Measurements from ENCODE around the gene TASL.
"Not testable (repeated sequence)": the region's sequence is repeated elsewhere in the genome, so short reads cannot be mapped to it uniquely, and the experiment has no call there.

The TASL gene

GRCh38 chrX:30576881-30577280, 685 bp downstream of the TASL start:
- no peak for DNase-seq (ENCODE audit: low read depth)

GRCh38 chrX:30573125-30573524, 4.4 kb downstream of the TASL start:
- no peak for DNase-seq (ENCODE audit: low read depth)

DNA sequence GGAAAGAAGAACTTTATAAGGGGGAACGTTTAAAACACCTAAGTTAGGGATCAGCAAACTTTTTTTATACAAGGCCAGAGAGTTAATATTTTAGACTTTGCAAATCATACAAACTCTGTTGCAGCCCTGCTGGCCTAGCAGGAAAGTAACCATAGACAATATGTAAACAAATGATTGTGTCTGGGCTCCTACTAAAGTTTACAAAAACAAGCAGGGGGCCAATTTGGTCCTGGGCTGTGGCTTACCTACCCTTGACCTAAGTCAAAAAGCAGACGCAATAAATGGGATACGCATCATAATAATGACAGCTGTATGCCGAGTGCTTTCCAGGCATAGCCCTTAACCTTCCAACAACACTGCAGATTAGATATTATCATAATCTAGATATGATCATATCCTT, 4.9 kb downstream of the TASL start:
- no peak for DNase-seq (ENCODE audit: low read depth)

DNA sequence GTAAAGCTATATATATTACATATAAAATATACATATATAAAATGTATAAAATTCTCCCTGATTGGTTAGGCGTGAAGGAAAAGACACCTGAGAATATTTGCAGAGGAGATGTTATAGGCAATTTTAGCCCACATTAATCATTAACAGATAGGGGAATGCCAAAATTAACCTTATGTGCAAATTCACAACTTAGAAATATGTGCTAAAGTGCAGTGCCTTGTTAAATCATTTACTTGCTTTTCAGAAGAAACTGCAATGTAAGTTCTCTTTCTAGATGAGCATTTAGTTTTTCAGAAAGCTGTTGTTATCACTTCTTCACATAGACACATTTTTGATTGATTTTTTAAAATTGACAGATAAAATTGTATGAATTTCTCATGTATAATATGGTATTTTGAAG, 5.6 kb downstream of the TASL start:
- DNase-seq (ENCODE audit: low read depth), result no peak

- no peak for DNase-seq (ENCODE audit: low read depth)
Measured at GRCh38 chrX:30570505-30570904, 7.1 kb downstream of the TASL start.

- DNase-seq (ENCODE audit: low read depth), result no peak
Measured at GRCh38 chrX:30568136-30568535, 9.4 kb downstream of the TASL start.

DNA sequence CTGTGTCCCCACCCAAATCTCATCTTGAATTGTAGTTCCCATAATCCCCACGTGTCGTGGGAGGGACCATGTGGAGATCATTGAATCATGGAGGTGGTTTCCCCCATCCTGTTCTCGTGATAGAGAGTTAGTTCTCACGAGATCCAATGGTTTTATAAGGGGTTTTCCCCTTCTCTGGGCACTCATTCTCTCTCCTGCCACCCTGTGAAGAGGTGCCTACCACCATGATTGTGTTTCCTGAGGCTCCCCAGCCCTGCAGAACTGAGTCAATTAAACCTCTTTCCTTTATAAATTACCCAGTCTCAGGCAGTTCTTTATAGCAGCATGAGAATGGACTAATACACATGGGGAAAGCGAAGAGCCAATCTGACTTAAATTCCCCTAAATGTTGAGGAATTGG, 14.5 kb downstream of the TASL start:
- DNase-seq (ENCODE audit: low read depth), result not testable (repeated sequence)

DNA sequence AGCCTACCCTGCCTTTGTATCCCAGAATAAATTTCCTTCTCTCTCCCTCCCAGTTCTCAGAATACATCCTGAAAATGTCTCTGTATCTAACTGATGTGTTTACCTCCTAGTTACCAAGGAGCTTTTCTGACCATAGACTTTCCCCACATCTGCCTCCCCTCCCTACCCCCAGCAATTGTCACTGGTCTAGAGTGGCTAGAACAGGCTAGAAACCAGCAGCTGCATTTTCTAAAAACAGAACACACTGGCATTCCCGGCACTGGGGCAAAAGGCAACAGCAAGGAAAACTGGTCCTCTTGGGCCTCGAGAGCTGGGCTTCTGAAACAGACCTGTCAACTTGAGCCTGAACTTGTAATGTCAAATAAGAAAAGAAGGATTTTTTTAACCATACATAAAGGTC, 16.4 kb downstream of the TASL start:
- no peak for DNase-seq (ENCODE audit: low read depth)

DNA sequence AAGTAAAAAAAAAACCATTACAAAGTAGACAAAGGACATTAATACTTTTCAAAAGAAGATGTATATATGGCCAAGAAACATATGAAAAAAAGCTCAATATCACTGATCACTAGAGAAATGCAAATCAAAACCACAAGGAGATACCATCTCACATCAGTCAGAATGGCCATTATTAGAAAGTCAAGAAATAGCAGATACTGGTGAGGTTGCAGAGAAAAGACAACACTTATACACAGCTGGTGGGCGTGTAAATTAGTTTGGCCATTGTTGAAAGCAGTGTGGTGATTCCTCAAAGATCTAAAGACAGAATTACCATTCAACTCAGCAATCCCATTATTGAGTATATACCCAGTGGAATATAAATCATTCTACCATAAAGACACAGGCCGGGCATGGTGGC, 39.3 kb downstream of the TASL start:
- no peak for DNase-seq (ENCODE audit: low read depth)

- no peak for DNase-seq (ENCODE audit: low read depth)
Measured at GRCh38 chrX:30533835-30534234, 43.7 kb downstream of the TASL start.

- no peak for DNase-seq (ENCODE audit: low read depth)
Measured at GRCh38 chrX:30533266-30533665, 44.3 kb downstream of the TASL start.

- no peak for DNase-seq (ENCODE audit: low read depth)
Measured at GRCh38 chrX:30530606-30531005, 47.0 kb downstream of the TASL start.

DNA sequence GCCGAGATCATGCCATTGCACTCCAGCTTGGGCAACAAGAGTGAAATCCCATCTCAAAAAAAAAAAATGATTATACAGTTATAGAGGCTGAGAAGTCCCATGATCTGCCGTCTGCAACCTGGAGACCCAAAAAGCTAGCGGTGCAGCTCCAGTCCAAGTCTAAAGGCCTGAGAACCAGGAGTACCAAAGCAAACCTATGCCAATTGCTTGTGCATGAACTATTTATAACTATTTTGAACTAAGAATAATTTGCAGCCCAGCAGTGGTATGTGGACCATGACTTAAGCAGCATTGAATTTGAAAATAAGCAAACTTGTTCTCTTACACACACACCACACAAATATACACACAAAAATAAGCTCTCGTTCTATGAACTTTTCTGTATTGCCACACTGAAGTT, 51.8 kb downstream of the TASL start:
- DNase-seq (ENCODE audit: low read depth), result no peak

DNA sequence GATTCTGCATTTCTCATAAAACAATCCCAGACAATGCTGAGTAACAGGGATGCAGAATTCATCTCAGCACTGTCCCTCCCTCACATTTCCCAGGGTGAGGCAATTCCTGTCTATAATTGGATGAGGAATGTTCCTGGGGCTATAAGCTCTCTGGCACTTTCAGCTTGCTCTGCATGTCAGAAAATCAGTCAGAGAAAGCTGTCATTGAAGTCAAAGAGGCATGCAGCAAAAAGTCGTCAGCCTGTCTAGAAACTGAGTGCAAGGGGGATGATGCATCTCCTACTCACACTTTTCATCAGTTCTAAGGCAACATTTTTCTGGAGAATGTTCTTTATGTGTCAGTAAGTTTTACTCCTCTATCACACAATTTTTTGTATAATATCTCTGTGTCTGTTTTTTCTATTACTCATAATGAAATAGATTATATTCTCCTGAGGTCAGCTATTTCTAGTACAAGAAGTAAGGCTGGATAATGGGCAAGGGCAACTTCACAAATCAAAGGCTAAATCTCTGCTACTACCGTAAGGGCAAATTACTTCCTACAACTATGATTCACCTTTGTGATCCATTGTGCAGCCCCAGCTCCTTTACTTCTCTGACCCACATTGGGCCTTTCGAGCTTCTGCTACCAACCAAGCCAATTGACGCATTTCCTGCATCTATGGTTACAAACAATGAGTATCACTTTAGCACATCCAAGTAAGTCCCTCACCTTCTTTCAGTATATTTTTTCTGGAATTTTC, 56.0 kb downstream of the TASL start:
- DNase-seq (ENCODE audit: low read depth), result no peak

DNA sequence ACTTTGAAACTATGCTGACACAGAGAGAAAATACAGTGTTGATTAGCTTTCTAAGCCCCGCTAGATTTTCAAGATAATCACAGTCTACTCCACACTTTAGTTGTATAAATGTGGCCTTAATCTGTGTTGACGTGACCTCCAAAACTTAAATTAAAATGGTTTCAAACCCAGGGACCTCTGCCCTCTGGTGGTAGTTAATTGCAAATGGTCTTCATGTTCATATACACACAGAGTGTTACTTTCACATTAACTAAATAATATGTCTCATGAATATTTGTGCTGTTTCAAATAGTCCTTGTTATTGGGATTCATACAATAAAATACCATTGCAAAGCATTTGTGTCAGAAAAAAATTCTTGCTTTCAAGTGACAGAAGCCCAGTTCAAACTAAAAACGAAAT, 64.3 kb downstream of the TASL start:
- no peak for DNase-seq (ENCODE audit: low read depth)

Data from activated T-cell treated with anti-CD3 and anti-CD28 coated beads for 48 hours (primary cell).